ENCODE measurements around the gene ABCD1. TPM values are rescaled to one million over a fixed set of nuclear protein-coding genes. Genes with fewer than 3 reads are reported as not detected.

The ABCD1 gene
- total and polyA plus RNA-seq, 9 of the 15 experiments (the other 6 are each of a cell fraction or from before 2014, with no cell fraction given) = 0.07 to 6.9 (median 2.2) TPM

DNA sequence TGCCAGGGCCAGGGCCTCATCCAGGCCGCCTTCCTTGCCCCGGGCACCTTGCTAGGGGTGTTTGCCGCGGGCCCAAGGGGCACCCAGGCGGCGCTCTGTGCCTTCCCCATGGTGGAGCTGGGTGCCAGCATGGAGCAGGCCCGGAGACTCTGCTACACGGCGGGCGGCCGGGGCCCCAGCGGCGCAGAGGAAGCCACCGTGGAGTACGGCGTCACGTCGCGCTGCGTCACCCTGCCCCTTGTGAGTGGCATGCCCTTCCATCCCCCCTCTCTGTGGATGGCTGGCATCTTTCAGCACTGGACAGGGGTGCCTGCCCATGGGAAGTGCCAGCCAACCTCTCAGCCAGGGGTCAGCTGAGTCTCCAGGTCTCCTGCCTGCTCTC lies 43.0 kb downstream of the ABCD1 start:
- BruUV-seq (replicated peaks) = no TSS peak
- H3K4me2 ChIP-seq (ENCODE audit: insufficient read depth, low read length) = no peak overlapping the region
- intact Hi-C loops (cut with micrococcal nuclease) (loop anchor here (5.0 kb wide), 1 partner anchor 160 kb away; the partner anchor contains the start of gene ARHGAP4), in situ Hi-C loops (cut with MboI) (no loop called here)
- ATAC-seq (no peak), FAIRE-seq (no peak), DNase-seq (ENCODE audit: extremely low read depth in 1 of 4, low spot score in 3 of 4) (no peak)
- H3K9me1 ChIP-seq (ENCODE audit: control insufficient read depth, insufficient read depth, low read length) = no peaks in the 10 kb centered on the region
- no peak overlapping the region for H2AFZ ChIP-seq (ENCODE audit: low read depth, low read length)
- ChIA-PET CTCF (ENCODE audit: low intra/inter-chr PET ratio) (no interaction called here), POLR2A (no interaction called here)
- H3K79me2 ChIP-seq (ENCODE audit: control insufficient read depth, insufficient read depth, low read length) = peaks cover 14% of the 10 kb centered on the region
- no peaks in the 10 kb centered on the region for H4K20me1 ChIP-seq (replicated peaks; ENCODE audit: control insufficient read depth, insufficient read depth, low read length)
- H3K9me3 ChIP-seq (replicated peaks; ENCODE audit: control insufficient read depth, insufficient read depth, low read depth, low read length) = no peaks in the 10 kb centered on the region
- no peak overlapping the region for H3K4me3 ChIP-seq
- H3K27ac ChIP-seq (ENCODE audit: extremely low read depth, low read depth, low read length) = no peak overlapping the region
- peaks cover 15 to 96% of the 10 kb centered on the region in 2 experiments for H3K4me1 ChIP-seq (replicated peaks in 1 of 2; ENCODE audit: control insufficient read depth in 2 of 2, insufficient read depth in 2 of 2, low read length in 2 of 2)
- 100% methylated on average over 1 of the region's 20 CpGs for WGBS (ENCODE audit: insufficient coverage, low coverage, missing lambda C conversion rate)
- no peak for TF ChIP-seq SUPT5H (IDR thresholded peaks at IDR 0.05)
- no peak for TF ChIP-seq ZNF347 (CRISPR knock-in tag; IDR thresholded peaks at IDR 0.05; ENCODE audit: low read depth)
- no peak for TF ChIP-seq ILK (tag; IDR thresholded peaks at IDR 0.05; ENCODE audit: borderline replicate concordance, low read depth)
- no peak for TF ChIP-seq POLR2A (conservative IDR thresholded peaks at IDR 0.05)
- TF ChIP-seq PML (IDR thresholded peaks at IDR 0.05; ENCODE audit: low read length) = no peak
- TF ChIP-seq TRIM28 (IDR thresholded peaks at IDR 0.05) = no peak
- TF ChIP-seq ZNF274 (IDR thresholded peaks at IDR 0.05; ENCODE audit: borderline replicate concordance, low read depth, low read length) = no peak
- TF ChIP-seq FOS (IDR thresholded peaks at IDR 0.05; ENCODE audit: extremely low read depth, insufficient read length) = no peak
- TF ChIP-seq MEIS2 (IDR thresholded peaks at IDR 0.05; ENCODE audit: partially characterized antibody) = no peak
- TF ChIP-seq, protein P1, sequence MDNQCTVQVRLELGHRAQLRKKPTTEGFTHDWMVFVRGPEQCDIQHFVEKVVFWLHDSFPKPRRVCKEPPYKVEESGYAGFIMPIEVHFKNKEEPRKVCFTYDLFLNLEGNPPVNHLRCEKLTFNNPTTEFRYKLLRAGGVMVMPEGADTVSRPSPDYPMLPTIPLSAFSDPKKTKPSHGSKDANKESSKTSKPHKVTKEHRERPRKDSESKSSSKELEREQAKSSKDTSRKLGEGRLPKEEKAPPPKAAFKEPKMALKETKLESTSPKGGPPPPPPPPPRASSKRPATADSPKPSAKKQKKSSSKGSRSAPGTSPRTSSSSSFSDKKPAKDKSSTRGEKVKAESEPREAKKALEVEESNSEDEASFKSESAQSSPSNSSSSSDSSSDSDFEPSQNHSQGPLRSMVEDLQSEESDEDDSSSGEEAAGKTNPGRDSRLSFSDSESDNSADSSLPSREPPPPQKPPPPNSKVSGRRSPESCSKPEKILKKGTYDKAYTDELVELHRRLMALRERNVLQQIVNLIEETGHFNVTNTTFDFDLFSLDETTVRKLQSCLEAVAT (IDR thresholded peaks at IDR 0.05) = no peak
- TF ChIP-seq ESRRB (CRISPR knock-in tag; IDR thresholded peaks at IDR 0.05; ENCODE audit: borderline replicate concordance) = no peak
- TF ChIP-seq TCF7 (IDR thresholded peaks at IDR 0.05; ENCODE audit: borderline replicate concordance) = no peak
- no peak for TF ChIP-seq ZNF830 (CRISPR knock-in tag; IDR thresholded peaks at IDR 0.05)
- TF ChIP-seq DPF2 (IDR thresholded peaks at IDR 0.05) = no peak
- TF ChIP-seq, protein P2, sequence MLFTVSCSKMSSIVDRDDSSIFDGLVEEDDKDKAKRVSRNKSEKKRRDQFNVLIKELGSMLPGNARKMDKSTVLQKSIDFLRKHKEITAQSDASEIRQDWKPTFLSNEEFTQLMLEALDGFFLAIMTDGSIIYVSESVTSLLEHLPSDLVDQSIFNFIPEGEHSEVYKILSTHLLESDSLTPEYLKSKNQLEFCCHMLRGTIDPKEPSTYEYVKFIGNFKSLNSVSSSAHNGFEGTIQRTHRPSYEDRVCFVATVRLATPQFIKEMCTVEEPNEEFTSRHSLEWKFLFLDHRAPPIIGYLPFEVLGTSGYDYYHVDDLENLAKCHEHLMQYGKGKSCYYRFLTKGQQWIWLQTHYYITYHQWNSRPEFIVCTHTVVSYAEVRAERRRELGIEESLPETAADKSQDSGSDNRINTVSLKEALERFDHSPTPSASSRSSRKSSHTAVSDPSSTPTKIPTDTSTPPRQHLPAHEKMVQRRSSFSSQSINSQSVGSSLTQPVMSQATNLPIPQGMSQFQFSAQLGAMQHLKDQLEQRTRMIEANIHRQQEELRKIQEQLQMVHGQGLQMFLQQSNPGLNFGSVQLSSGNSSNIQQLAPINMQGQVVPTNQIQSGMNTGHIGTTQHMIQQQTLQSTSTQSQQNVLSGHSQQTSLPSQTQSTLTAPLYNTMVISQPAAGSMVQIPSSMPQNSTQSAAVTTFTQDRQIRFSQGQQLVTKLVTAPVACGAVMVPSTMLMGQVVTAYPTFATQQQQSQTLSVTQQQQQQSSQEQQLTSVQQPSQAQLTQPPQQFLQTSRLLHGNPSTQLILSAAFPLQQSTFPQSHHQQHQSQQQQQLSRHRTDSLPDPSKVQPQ (CRISPR knock-in tag; IDR thresholded peaks at IDR 0.05; ENCODE audit: borderline replicate concordance) = no peak
- no peaks in the 10 kb centered on the region for H3K36me3 ChIP-seq (ENCODE audit: control insufficient read depth, insufficient read depth, low read length)
- H3K9ac ChIP-seq (ENCODE audit: insufficient read depth in 1 of 2, low read depth in 2 of 2, low read length in 2 of 2) = no peak overlapping the region
- H3K27me3 ChIP-seq (ENCODE audit: control insufficient read depth in 2 of 2, insufficient read depth in 2 of 2, low read length in 2 of 2) = no peaks in the 10 kb centered on the region
